TTC549 (cell line): ENCODE results near the gene DES.
"Not testable (repeated sequence)": the region's sequence is repeated elsewhere in the genome, so short reads cannot be mapped to it uniquely, and the experiment has no call there.

Experiments
- FAIRE-seq: peaks from 2 replicates; lab custom pipeline; 2012; peaks lifted over from hg19 to GRCh38; lab: Jason Lieb, UNC

Gene DES

DNA sequence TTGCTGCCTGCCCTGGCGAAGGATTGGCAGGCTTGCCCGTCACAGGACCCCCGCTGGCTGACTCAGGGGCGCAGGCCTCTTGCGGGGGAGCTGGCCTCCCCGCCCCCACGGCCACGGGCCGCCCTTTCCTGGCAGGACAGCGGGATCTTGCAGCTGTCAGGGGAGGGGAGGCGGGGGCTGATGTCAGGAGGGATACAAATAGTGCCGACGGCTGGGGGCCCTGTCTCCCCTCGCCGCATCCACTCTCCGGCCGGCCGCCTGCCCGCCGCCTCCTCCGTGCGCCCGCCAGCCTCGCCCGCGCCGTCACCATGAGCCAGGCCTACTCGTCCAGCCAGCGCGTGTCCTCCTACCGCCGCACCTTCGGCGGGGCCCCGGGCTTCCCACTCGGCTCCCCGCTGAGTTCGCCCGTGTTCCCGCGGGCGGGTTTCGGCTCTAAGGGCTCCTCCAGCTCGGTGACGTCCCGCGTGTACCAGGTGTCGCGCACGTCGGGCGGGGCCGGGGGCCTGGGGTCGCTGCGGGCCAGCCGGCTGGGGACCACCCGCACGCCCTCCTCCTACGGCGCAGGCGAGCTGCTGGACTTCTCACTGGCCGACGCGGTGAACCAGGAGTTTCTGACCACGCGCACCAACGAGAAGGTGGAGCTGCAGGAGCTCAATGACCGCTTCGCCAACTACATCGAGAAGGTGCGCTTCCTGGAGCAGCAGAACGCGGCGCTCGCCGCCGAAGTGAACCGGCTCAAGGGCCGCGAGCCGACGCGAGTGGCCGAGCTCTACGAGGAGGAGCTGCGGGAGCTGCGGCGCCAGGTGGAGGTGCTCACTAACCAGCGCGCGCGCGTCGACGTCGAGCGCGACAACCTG is at the start of gene DES:
DES (plus strand) TSS at position 223 of the 857 bp plus-strand sequence; CDS start at position 309, 86 bp downstream.
- FAIRE-seq: no peak

DNA sequence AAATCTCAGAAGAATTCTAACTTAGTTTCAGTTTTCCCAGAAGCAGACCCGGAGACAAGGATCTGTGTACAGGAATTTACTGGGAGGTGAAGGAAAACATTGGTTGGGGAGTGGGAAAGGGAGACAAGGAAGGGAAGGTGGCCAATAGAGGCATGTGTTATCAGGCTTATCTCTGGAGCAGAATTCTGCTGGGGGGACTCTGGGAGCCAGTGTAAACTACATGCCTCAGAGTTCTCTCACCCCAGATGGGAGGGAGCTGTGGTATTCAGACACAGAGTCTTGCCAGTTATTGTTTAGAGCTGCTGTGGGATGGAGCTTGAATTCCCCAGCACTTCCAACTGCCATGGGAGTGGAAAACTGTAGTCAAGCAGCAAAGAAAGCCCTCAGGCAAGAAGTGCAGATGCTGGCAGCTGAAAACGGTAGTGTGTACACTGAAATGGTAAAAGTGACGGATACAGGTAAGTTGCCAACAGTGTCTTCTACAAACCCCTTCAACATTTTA is 49.4 kb upstream of the DES start:
- FAIRE-seq: no peak

DNA sequence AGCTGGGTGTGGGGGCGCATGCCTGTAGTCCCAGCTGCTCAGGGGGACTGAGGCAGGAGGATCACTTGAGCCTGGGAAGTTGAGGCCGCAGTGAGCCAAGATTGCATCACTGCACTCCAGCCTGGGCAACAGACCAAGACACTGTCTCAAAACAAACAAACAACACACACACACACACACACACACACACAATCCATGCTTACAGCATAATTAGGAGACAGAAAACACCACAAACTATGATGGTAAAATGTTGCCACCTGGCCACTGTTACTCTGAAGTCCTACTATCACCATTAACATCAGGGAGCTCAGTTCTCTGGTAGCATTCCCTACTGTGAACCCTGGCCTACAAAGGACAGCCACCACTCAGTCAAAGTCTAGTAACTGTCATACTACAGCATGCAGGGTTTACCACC is 48.7 kb upstream of the DES start:
- no peak for FAIRE-seq

DNA sequence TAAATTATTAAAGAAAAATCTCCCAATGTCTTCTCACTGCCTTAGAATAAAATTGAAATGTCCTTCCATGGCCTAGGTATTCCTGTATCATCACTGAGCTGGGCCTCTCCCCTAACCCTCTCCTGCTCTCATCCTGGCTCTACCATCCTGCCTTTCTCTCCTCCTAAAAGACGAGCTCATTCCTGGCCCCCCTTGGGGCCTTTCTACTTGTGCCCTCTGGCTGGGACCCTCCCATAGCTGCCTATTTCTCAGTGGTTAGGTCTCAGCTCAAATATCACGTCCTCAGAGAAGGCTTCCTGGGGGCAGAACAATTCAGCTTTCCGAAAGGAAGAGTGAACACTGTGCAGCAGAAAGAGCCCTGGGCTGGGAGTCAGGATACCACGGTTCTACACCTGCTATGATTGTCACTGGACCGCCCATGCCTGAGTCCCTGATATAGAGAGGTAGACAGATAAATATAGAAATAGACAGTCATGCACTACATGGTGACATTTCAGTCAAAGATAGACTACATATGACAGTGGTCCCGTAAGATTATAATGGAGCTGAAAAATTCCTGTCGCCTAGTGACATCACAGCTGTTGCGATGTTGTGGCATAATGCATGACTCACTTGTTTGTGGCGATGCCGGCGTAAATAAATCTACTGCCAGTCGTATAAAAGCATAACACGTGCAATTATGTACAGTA is 39.9 kb upstream of the DES start:
- FAIRE-seq: no peak

- no peak for FAIRE-seq
Measured at GRCh38 chr2:219380926-219381325, 37.3 kb upstream of the DES start.

GRCh38 chr2:219381448-219381847 is 36.7 kb upstream of the DES start:
- FAIRE-seq: no peak

GRCh38 chr2:219384083-219384713 is 34.0 kb upstream of the DES start:
- FAIRE-seq: no peak

DNA sequence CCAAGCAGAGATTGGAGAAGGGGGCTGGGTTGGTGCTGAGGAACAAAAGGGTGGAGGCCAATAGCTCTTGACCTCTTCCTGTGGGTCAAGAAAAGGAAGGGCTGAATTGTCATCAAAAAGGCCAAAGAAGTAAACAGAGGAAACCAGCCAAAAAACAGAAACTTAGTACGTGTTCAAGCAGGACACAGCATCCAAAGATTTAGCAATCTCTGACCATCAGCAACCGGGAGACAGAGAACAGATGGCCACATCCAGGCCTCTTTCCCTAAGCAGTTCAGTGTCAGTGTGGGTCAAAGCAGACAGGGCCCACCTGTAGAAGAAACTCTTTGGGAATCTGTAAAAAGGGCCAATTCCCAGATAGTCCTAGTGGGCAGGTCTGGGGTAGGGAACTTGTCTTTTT is 33.3 kb upstream of the DES start:
- no peak for FAIRE-seq

- FAIRE-seq: no peak
Measured at GRCh38 chr2:219385958-219386520, 32.1 kb upstream of the DES start.

DNA sequence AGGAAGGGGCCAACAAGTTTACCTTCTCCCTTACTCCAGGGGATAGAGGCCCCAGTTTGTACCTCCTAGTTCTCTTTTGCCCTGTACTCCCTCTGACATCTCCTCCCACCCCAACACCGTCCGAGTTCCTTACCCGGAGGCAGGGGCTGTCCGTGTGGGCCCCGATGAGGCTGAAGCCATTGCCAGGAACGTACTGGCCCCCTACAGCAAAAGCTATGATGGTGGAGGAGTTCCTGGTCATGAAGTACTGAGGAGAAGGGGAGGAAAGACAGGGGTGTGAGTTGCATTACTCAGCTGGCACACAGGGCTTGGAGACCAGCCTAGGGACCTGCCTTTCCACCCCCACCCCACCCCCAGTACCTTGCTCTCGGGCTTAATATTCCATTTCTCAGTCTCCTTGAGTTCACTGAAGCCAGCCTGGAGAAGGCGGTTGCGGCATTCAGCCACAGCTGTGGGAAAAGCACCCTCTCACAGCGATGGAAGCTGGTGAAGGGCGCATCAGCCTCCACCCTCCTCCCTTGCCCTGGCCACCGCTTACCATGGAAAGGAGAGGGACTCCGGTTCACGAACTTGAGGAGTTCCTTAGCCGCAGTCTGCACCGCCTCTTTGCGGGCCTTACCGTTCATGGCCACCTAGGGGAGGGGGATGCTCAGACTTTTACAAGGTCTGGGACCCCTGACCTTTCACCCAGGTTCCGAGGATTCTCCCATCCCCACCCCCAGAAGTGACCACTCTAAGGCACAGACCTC is 31.5 kb upstream of the DES start:
- FAIRE-seq: no peak

DNA sequence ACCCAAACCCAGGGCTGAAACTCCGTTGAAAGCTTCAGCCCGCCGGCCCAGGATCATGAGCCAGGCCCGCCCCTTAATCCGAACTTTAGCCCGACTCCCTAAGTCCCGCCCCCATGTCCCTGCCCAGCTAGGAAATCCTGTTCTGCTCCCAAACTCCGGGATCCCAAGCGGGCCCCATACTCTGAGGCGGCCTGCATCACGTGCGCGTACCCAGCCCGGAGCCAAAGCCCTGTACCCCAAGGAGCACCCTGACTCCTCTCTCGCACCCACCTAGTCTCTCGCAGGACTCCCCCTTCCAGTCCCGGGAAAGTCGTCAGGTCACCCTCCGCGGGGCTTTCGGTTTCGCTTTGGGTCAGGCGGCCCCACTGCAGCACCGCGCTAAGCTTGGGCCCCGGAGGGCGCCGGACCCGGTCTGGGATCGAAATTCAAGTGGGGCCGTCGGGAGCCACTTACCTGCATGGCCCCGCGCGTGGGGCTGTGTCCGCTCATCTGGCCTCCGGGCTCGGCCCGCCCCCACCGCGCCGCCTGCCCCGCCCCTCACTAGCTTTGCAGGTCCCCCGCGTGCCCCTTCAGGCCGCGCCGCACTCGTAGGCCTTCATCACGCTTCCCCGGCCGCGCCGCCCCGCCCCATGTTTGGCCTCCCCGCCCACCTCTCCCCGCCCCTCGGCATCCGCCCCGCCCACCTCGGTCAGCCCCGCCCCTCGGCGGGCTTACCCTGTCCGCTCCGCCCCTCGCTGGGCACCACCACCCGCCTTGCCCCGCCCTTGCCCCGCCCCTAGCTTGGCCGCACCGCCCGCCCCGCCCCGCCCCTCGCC is 30.7 kb upstream of the DES start, which contains the start of gene DNPEP:
DNPEP (minus strand) TSS at position 607 of the 815 bp plus-strand sequence; CDS start at position 489, 118 bp downstream.
- FAIRE-seq: no peak

DNA sequence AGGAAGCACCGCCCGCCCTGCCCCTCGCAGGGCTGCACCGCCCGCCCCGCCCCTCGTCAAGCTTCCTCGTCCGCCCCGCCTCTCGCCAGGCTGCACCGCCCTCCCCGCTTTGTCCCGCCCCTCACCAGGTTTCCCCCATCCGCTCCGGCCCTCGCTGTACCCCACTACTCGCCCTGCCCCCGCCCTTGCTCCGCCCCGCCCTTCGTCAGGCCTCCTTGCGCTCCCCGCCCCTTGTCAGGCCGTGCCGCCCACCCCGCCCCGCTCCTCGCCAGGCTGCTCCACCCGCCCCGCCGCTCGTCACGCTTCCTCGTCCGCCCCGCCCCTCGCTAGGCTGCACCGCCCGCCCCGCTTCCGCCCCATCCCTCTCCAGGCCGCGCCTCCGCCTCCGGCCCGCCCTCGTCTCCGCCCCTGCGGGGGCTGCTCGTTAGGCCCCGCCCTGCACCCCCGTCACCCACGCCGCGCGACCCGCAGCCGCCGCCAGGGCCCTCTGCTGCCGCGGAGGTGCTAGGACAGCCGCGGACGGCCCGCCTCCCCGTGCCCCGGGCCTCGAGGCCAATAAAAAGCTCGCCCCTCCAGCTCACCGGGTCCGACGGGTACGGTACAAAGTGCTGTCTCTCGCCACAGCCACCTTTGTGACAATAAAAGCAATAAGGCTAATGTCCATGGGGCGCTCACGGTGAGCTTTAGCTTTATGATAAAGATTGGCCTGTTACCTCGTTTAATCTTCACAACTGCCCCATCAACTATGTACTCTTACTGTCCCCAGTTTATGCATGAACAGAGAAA is 29.9 kb upstream of the DES start:
- FAIRE-seq: no peak

- FAIRE-seq: no peak
Measured at GRCh38 chr2:219388907-219389156, 29.3 kb upstream of the DES start.

DNA sequence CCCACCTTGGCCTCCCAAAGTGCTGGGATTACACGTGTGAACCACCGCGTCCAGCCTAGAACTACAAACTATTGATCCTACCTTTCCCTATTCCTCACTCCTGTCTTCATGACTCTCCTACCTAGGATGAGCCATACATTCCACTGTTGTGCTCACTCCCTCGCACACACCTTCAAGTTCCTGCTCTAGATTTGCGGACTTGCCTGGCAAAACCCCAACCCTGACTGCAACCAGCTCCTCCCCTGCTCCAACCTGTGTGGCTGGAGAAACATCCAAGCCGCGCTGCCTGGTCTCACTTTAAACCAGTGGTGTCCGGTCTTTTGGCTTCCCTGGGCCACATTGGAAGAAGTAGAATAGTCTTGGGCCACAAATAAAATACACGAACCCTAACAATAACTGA is 25.4 kb upstream of the DES start:
- FAIRE-seq: no peak

DNA sequence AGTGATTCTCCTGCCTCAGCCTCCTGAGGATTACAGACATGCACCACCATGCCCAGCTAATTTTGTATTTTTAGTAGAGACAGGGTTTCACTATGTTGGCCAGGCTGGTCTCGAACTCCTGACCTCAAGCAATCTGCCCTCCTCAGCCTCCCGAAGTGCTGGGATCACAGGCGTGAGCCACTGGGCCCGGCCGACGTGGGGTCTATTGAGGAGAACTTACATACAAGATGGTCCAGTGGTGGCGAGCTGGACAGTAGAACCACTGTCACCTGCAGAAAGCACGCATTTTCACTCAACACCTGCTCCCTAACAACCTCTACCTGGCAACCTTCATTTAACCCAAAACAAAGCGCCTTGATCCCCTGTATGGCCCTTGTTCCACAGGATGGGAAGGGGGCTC is 23.1 kb upstream of the DES start:
- not testable (repeated sequence) for FAIRE-seq

DNA sequence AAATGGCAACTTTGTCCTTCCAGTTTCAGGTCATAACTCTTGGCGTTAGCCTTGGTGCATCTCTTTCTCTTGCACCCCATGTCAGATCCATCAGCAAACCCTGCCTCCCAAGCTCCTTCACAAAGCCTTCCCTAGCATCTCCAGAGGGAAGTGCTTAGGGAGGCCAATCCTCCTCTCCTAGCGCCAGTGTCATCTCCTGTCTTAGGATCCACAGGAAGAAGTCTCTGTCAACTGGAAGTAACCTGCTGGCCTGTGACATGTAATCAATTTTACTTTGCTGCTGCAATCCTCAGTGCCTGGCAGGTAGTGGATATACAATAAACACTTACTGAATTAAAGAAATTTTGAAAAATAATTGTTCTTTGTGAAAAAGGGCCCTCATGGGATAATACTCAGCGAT is 22.6 kb upstream of the DES start:
- FAIRE-seq: no peak

DNA sequence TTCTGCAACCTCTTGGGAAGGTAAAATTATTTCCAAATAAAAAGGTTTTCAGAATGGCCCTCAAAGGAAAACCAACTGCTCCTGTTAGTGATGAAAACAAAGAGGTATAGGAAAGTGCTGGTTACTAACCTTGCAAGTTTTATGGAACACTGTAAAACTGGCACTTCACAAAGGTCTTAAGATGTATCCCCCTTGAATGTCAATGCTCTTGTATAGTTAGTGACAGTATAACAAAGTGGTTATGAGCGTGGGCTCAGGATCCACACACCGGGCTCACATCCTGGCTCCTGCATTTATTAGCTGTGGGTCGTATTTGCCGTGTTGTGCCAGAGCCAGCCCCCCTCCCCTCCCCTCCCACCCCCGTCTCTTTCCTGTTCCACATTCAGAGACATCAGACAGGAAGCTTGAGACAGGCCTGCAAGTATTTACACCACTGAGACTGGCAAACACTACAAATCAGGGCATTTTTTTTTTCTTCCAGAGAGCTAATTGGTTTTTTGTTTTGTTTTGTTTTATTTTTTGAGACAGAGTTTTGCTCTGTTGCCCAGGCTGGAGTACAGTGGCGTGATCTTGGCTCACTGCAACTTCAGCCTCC is 21.2 kb upstream of the DES start:
- FAIRE-seq: no peak

DNA sequence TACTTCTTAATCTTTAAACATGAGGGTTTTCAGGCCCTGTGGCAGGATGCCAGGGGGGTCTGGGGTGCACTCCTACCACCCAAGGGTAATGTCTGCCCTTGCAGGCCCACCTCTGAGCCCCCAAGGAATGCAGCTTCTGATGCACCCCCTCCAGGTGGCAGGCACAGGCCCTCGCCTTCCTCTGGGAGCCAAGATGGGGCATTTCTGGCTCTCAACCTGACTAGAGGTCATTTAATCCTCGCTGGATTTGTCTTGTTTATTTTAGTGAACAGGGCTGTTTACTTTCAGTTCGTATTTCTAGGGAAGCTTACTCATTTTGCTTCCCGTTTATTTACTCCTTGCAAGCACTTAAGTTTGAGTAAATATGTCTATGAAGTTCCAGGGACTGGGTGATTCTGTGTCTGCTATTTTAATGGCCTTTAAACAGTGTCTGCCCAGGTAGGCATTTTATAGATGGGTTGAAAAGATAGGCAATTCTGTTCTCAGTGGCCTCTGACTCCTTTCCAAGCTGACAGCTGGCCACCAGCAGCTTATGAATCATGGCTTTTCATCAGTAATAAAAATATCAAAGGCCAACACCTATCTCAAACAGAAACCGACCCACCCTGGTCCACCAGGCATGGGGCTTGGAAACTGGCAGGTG is 19.3 kb upstream of the DES start:
- no peak for FAIRE-seq

GRCh38 chr2:219399716-219400478 is 18.3 kb upstream of the DES start:
- FAIRE-seq: no peak
